Upper lobe of left lung (tissue), 4 donors: ENCODE measurements around the gene NBPF9.
"Not testable (repeated sequence)": the region's sequence is repeated elsewhere in the genome, so short reads cannot be mapped to it uniquely, and the experiment has no call there.

Experiments used
- CTCF ChIP-seq, 6 experiments: fragments of 450-650 bp in 4 of 6; fragments of 200-600 bp in 2 of 6; sonication (generic) in 2 of 6; IDR thresholded peaks; one replicate each; pipeline ENCODE4 v1.5.1; 2016 to 2019; ENCODE audit warnings: antibody characterized with exemption in 6 of 6
- POLR2A ChIP-seq, 4 donors: fragments of 450-650 bp; IDR thresholded peaks; one replicate each; pipeline ENCODE4 v1.5.1; 2016 to 2017; ENCODE audit warnings: antibody characterized with exemption in 4 of 4, mild to moderate bottlenecking in 2 of 4
- POLR2AphosphoS5 ChIP-seq, 2 donors: sonication (generic); formaldehyde crosslinking; IDR thresholded peaks; one replicate each; pipeline ENCODE4 v1.5.1; 2017; ENCODE audit warnings: antibody characterized with exemption in 2 of 2

- not testable (repeated sequence) for TF ChIP-seq POLR2AphosphoS5, CTCF, POLR2A (IDR thresholded peaks at IDR 0.05)
Observed at GRCh38 chr1:149024327-149024726, 79.0 kb downstream of the NBPF9 start.
